K562 (cell line): ENCODE data around the gene RAP1GDS1. TPM values are rescaled to one million over a fixed set of nuclear protein-coding genes. Genes with fewer than 3 reads are reported as not detected.

Experiments used
- ARID1B ChIP-seq: fragments of 450-650 bp; IDR thresholded peaks from 2 replicates; pipeline ENCODE4 v1.6.1; 2016; ENCODE audit warnings: antibody characterized with exemption, mild to moderate bottlenecking, inconsistent platforms
- GABPA ChIP-seq: fragments of 200-800 bp; sonication (Bioruptor generic); conservative IDR thresholded peaks from 2 replicates; pipeline ENCODE4 v1.6.1; 2016; ENCODE audit warnings: low read depth, missing genetic modification characterization, missing compliant biosample characterization
- MTA1 ChIP-seq: fragments of 450-650 bp; IDR thresholded peaks from 2 replicates; pipeline ENCODE4 v1.6.1; 2017; ENCODE audit warnings: borderline replicate concordance
- POLR2H ChIP-seq: IDR thresholded peaks from 2 replicates; pipeline ENCODE4 v1.6.1; 2016; ENCODE audit warnings: missing genetic modification characterization, low read depth, mild to moderate bottlenecking, control low read depth, missing compliant biosample characterization, moderate library complexity
- ZNF347 ChIP-seq: fragments of 450-650 bp; formaldehyde crosslinking; IDR thresholded peaks from 2 replicates; pipeline ENCODE4 v1.4.0; 2020; ENCODE audit warnings: low read depth, mild to moderate bottlenecking, moderate library complexity
- polyA plus RNA-seq, 8 experiments: library from polyadenylated mRNA; depleted of rRNA in 4 of 8; stranded (reverse) in 5 of 8; unstranded in 3 of 8; fragments of >200 nt; fragmentation: Nextera tagmentation in 2 of 8; fragmentation: Illumina TruSeq in 1 of 8; extraction: Ambion mirVana in 2 of 8; extraction: Trizol in 1 of 8; gene quantifications; 2 replicates each; pipeline versions ENCODE4 v1.2.1 to v1.2.3, GENCODE V29; 2011 to 2014; ENCODE audit warnings: inconsistent platforms in 1 of 8, missing spikeins in 1 of 8
- total RNA-seq, 7 experiments: library from RNA; depleted of rRNA in 6 of 7; stranded (reverse); fragments of >200 nt in 6 of 7; fragmentation: Illumina TruSeq in 2 of 7; extraction: Trizol in 2 of 7; gene quantifications; 2 replicates each; pipeline versions ENCODE4 v1.2.1 to v1.2.3, GENCODE V29; 2011 to 2021; ENCODE audit warnings: low replicate concordance in 1 of 7
- TF ChIP-seq, protein P1 (sequence below): fragments of 450-650 bp; IDR thresholded peaks from 2 replicates; pipeline ENCODE4 v1.6.1; 2016; ENCODE audit warnings: mild to moderate bottlenecking, moderate library complexity
- TF ChIP-seq, protein P2 (sequence below), 2 experiments: fragments of 450-650 bp; IDR thresholded peaks; 2 replicates each; pipeline ENCODE4 v1.6.1; 2018; ENCODE audit warnings: mild to moderate bottlenecking in 2 of 2, low read depth in 1 of 2; ENCODE audit not compliant: partially characterized antibody in 2 of 2
- TF ChIP-seq, protein P3 (sequence below): fragments of 250-450 bp; sonication (Bioruptor Pico); IDR thresholded peaks from 2 replicates; pipeline ENCODE4 v1.4.0; 2020; ENCODE audit warnings: mild to moderate bottlenecking, moderate library complexity

Gene RAP1GDS1
- total and polyA plus RNA-seq, 9 of the 15 experiments (the other 6 are each of a cell fraction or from before 2014, with no cell fraction given) = 27.2 to 55.6 (median 31.5) TPM

DNA sequence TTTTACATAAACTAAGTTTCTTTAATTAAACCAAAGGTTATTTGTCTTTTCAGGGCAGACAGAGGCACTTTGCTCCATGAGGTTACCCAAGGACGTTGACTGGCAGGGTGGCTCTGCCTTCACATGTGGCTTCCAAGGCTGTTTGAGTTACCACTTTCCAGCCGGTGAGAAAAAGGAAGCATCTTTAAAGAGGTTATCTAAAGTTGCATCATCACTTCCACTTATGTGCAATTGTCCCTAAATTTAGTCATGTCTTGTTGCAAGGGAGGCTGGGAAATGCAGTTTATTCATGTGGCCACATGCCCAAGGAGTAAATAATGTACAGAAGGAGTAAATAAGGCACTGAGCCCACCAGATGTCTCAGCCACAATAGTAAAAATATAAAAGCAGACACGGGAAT lies 29.0 kb upstream of the RAP1GDS1 start (continued):
- TF ChIP-seq, protein P1, sequence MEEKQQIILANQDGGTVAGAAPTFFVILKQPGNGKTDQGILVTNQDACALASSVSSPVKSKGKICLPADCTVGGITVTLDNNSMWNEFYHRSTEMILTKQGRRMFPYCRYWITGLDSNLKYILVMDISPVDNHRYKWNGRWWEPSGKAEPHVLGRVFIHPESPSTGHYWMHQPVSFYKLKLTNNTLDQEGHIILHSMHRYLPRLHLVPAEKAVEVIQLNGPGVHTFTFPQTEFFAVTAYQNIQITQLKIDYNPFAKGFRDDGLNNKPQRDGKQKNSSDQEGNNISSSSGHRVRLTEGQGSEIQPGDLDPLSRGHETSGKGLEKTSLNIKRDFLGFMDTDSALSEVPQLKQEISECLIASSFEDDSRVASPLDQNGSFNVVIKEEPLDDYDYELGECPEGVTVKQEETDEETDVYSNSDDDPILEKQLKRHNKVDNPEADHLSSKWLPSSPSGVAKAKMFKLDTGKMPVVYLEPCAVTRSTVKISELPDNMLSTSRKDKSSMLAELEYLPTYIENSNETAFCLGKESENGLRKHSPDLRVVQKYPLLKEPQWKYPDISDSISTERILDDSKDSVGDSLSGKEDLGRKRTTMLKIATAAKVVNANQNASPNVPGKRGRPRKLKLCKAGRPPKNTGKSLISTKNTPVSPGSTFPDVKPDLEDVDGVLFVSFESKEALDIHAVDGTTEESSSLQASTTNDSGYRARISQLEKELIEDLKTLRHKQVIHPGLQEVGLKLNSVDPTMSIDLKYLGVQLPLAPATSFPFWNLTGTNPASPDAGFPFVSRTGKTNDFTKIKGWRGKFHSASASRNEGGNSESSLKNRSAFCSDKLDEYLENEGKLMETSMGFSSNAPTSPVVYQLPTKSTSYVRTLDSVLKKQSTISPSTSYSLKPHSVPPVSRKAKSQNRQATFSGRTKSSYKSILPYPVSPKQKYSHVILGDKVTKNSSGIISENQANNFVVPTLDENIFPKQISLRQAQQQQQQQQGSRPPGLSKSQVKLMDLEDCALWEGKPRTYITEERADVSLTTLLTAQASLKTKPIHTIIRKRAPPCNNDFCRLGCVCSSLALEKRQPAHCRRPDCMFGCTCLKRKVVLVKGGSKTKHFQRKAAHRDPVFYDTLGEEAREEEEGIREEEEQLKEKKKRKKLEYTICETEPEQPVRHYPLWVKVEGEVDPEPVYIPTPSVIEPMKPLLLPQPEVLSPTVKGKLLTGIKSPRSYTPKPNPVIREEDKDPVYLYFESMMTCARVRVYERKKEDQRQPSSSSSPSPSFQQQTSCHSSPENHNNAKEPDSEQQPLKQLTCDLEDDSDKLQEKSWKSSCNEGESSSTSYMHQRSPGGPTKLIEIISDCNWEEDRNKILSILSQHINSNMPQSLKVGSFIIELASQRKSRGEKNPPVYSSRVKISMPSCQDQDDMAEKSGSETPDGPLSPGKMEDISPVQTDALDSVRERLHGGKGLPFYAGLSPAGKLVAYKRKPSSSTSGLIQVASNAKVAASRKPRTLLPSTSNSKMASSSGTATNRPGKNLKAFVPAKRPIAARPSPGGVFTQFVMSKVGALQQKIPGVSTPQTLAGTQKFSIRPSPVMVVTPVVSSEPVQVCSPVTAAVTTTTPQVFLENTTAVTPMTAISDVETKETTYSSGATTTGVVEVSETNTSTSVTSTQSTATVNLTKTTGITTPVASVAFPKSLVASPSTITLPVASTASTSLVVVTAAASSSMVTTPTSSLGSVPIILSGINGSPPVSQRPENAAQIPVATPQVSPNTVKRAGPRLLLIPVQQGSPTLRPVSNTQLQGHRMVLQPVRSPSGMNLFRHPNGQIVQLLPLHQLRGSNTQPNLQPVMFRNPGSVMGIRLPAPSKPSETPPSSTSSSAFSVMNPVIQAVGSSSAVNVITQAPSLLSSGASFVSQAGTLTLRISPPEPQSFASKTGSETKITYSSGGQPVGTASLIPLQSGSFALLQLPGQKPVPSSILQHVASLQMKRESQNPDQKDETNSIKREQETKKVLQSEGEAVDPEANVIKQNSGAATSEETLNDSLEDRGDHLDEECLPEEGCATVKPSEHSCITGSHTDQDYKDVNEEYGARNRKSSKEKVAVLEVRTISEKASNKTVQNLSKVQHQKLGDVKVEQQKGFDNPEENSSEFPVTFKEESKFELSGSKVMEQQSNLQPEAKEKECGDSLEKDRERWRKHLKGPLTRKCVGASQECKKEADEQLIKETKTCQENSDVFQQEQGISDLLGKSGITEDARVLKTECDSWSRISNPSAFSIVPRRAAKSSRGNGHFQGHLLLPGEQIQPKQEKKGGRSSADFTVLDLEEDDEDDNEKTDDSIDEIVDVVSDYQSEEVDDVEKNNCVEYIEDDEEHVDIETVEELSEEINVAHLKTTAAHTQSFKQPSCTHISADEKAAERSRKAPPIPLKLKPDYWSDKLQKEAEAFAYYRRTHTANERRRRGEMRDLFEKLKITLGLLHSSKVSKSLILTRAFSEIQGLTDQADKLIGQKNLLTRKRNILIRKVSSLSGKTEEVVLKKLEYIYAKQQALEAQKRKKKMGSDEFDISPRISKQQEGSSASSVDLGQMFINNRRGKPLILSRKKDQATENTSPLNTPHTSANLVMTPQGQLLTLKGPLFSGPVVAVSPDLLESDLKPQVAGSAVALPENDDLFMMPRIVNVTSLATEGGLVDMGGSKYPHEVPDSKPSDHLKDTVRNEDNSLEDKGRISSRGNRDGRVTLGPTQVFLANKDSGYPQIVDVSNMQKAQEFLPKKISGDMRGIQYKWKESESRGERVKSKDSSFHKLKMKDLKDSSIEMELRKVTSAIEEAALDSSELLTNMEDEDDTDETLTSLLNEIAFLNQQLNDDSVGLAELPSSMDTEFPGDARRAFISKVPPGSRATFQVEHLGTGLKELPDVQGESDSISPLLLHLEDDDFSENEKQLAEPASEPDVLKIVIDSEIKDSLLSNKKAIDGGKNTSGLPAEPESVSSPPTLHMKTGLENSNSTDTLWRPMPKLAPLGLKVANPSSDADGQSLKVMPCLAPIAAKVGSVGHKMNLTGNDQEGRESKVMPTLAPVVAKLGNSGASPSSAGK = peak; percentile 41
- TF ChIP-seq POLR2H (tag) = peak; percentile 44; the same call in 1 of the 2 replicates
- no peak for TF ChIP-seq ZNF347 (CRISPR knock-in tag)
- peak; percentile 49; the same call in 1 of the 2 replicates for TF ChIP-seq MTA1
- TF ChIP-seq GABPA (tag) = peak; percentile 39; the same call in 1 of the 2 replicates
- TF ChIP-seq, protein P2, sequence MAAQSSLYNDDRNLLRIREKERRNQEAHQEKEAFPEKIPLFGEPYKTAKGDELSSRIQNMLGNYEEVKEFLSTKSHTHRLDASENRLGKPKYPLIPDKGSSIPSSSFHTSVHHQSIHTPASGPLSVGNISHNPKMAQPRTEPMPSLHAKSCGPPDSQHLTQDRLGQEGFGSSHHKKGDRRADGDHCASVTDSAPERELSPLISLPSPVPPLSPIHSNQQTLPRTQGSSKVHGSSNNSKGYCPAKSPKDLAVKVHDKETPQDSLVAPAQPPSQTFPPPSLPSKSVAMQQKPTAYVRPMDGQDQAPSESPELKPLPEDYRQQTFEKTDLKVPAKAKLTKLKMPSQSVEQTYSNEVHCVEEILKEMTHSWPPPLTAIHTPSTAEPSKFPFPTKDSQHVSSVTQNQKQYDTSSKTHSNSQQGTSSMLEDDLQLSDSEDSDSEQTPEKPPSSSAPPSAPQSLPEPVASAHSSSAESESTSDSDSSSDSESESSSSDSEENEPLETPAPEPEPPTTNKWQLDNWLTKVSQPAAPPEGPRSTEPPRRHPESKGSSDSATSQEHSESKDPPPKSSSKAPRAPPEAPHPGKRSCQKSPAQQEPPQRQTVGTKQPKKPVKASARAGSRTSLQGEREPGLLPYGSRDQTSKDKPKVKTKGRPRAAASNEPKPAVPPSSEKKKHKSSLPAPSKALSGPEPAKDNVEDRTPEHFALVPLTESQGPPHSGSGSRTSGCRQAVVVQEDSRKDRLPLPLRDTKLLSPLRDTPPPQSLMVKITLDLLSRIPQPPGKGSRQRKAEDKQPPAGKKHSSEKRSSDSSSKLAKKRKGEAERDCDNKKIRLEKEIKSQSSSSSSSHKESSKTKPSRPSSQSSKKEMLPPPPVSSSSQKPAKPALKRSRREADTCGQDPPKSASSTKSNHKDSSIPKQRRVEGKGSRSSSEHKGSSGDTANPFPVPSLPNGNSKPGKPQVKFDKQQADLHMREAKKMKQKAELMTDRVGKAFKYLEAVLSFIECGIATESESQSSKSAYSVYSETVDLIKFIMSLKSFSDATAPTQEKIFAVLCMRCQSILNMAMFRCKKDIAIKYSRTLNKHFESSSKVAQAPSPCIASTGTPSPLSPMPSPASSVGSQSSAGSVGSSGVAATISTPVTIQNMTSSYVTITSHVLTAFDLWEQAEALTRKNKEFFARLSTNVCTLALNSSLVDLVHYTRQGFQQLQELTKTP (IDR thresholded peaks at IDR 0.05; ENCODE audit: low read depth in 1 of 2, partially characterized antibody in 2 of 2) = peak in 1 of 2 experiments; percentile 68
- TF ChIP-seq ARID1B = peak; percentile 23; the same call in 1 of the 2 replicates
- TF ChIP-seq, protein P3, sequence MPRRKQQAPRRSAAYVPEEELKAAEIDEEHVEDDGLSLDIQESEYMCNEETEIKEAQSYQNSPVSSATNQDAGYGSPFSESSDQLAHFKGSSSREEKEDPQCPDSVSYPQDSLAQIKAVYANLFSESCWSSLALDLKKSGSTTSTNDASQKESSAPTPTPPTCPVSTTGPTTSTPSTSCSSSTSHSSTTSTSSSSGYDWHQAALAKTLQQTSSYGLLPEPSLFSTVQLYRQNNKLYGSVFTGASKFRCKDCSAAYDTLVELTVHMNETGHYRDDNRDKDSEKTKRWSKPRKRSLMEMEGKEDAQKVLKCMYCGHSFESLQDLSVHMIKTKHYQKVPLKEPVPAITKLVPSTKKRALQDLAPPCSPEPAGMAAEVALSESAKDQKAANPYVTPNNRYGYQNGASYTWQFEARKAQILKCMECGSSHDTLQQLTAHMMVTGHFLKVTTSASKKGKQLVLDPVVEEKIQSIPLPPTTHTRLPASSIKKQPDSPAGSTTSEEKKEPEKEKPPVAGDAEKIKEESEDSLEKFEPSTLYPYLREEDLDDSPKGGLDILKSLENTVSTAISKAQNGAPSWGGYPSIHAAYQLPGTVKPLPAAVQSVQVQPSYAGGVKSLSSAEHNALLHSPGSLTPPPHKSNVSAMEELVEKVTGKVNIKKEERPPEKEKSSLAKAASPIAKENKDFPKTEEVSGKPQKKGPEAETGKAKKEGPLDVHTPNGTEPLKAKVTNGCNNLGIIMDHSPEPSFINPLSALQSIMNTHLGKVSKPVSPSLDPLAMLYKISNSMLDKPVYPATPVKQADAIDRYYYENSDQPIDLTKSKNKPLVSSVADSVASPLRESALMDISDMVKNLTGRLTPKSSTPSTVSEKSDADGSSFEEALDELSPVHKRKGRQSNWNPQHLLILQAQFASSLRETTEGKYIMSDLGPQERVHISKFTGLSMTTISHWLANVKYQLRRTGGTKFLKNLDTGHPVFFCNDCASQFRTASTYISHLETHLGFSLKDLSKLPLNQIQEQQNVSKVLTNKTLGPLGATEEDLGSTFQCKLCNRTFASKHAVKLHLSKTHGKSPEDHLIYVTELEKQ (CRISPR knock-in tag) = no peak
